ENCODE data around the gene CA5B. TPM values are rescaled to one million over a fixed set of nuclear protein-coding genes. Genes with fewer than 3 reads are reported as not detected.

CA5B gene, protein sequence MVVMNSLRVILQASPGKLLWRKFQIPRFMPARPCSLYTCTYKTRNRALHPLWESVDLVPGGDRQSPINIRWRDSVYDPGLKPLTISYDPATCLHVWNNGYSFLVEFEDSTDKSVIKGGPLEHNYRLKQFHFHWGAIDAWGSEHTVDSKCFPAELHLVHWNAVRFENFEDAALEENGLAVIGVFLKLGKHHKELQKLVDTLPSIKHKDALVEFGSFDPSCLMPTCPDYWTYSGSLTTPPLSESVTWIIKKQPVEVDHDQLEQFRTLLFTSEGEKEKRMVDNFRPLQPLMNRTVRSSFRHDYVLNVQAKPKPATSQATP
- total RNA-seq = 0.97 and 3.1 TPM in 2 replicates

DNA sequence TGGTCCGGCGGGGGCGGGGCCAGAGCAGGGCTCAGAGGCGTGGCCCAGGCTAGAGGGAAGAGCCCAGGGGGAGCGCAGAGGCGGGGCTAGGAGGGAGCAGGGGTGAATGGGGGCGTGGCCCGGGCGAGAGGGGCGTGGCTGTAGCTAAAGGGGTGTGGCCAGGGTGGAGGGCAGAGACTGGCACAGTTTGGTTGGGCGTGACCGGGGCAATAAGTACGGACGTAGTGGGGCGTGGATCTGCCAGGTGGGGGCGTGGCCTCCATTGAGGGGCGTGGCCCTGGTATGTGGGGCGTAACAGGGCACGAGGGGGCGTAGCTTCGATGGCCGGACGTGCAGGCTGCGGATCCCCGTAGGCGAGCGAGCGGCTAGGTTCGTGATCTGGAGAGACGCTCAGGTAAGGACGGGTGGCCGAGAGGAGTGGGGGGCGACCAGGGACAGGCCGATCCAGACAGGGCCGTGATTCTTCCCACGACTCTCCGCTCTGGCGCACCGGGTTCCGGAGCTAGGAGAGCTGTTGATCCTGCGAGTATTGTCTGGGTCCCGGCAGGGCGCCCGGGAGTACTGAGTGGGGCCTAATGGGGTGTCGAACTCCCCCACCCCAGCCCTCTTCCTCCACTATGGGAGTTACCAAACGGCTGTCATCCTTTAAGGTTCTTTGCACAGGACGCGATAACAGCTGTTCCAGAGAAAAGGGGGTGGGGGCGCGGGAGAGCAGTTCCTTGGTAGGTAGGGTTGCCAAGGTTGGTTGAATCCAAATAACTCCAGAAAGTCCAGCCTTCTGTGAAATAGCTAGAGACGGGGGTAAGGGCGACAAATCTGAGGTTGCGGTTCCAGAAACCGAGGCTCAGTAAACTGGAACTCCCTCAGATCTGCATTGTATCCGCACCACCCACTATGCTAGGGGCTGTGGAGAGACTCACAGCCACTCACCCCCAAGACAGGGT is at the start of gene CA5B:
Gene CA5B (plus strand): TSS at position 312 of the 944 bp plus-strand sequence. CDS start 11,754 bp downstream, outside the sequence.

DNA sequence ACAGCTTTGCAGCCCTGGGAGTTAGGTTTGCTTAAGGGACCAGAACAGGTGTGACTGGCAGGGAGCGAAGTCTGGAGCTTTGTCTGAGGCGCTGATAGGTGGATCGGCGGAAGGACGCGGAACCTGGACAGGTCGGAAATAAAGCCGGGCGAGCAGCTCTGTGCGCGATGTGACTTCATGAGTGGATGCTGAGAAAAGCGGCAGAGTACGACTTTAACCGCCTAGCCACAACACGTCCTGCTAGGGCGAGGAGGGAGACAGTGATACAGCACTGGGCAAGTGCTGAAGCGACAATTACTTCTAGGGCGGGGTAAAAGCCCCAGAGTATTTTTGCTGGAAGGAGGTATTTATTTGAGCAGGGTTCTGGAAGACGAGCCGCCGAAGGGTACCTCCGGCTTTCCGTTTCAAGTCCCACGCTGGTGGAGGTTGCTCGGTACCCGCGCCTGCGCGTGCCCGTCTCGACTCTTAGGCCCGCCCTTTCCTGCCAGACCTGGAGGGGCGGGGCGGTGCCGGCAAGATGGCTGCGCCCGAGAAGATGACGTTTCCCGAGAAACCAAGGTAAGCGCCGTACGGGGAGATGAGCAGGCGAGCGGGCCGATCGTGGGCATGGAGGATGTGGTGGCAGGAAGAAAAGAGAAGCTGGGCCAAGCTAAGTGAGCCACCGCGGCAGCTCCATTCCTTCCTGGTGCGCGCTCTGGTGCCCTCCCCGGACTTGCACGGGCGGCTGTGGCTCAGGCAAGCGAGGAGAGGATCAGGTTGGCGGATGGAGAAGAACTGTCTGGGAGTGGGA is 52.1 kb downstream of the CA5B start, which contains the start of gene ZRSR2:
Gene ZRSR2 (plus strand): TSS at position 506 of the 790 bp plus-strand sequence. CDS start 12 bp downstream, at position 518.

Other genes with a start within 250 kb of the CA5B start
- gene PIR, start 244.9 kb upstream of the CA5B start, total RNA-seq = 81.3 and 90.1 TPM in 2 replicates
- gene BMX, start 237.5 kb upstream of the CA5B start, total RNA-seq = 58.3 and 172 TPM in 2 replicates
- gene ACE2, start 137.3 kb upstream of the CA5B start, total RNA-seq = not detected in 2 replicates
- gene CLTRN, start 73.5 kb upstream of the CA5B start, total RNA-seq = 0.06 TPM in 1 of 2 replicates, not detected in the other
- 1.9 and 3.1 TPM in 2 replicates for gene ZRSR2, start 52.2 kb downstream of the CA5B start, total RNA-seq
- 74.6 and 102 TPM in 2 replicates for gene AP1S2, start 116.5 kb downstream of the CA5B start, total RNA-seq